Upper lobe of left lung (tissue), 4 donors: Measurements from ENCODE around the gene SYT14.

ENCODE experiments used
- CTCF ChIP-seq, 6 experiments: fragments of 450-650 bp in 4 of 6; fragments of 200-600 bp in 2 of 6; sonication (generic) in 2 of 6; IDR thresholded peaks; one replicate each; pipeline ENCODE4 v1.5.1; 2016 to 2019; ENCODE audit warnings: antibody characterized with exemption in 6 of 6
- EP300 ChIP-seq, 4 donors: sonication (generic); formaldehyde crosslinking; IDR thresholded peaks; one replicate each; pipeline ENCODE4 v1.5.1; 2017; ENCODE audit warnings: antibody characterized with exemption in 4 of 4, control low read depth in 2 of 4
- POLR2A ChIP-seq, 4 donors: fragments of 450-650 bp; IDR thresholded peaks; one replicate each; pipeline ENCODE4 v1.5.1; 2016 to 2017; ENCODE audit warnings: antibody characterized with exemption in 4 of 4, mild to moderate bottlenecking in 2 of 4
- POLR2AphosphoS5 ChIP-seq, 2 donors: sonication (generic); formaldehyde crosslinking; IDR thresholded peaks; one replicate each; pipeline ENCODE4 v1.5.1; 2017; ENCODE audit warnings: antibody characterized with exemption in 2 of 2

GRCh38 chr1:209988706-209989105 lies 50.7 kb downstream of the SYT14 start:
- no peak for TF ChIP-seq POLR2AphosphoS5 (IDR thresholded peaks at IDR 0.05)
- TF ChIP-seq CTCF (IDR thresholded peaks at IDR 0.05): no peak
- TF ChIP-seq POLR2A (IDR thresholded peaks at IDR 0.05): no peak
- TF ChIP-seq EP300 (IDR thresholded peaks at IDR 0.05): no peak
